ENCODE results near the gene F2RL1.

- TF ChIP-seq CTCF (IDR thresholded peaks at IDR 0.05) (no peak), POLR2A (IDR thresholded peaks at IDR 0.05) (no peak)
Observed at GRCh38 chr5:76771705-76772405, 47.0 kb upstream of the F2RL1 start.
